ENCODE data around the gene COX10.

- TF ChIP-seq CTCF (conservative IDR thresholded peaks at IDR 0.05) (no peak), ZFX (IDR thresholded peaks at IDR 0.05) (no peak)
Measured at GRCh38 chr17:14204546-14204945, 135.2 kb downstream of the COX10 start.
